Measurements from ENCODE around the gene PDE6C. TPM values are rescaled to one million over a fixed set of nuclear protein-coding genes. Genes with fewer than 3 reads are reported as not detected.

Gene PDE6C
- total RNA-seq, 1 donor from 2014 or later, result not detected

GRCh38 chr10:93656155-93656554, 43.8 kb downstream of the PDE6C start:
- H3K27ac Mint-ChIP-seq (ENCODE audit: unreplicated experiment), result no peak overlapping the region
- H3K9me3 Mint-ChIP-seq (ENCODE audit: low read depth), result no peaks in the 10 kb centered on the region
- TF ChIP-seq CTCF (IDR thresholded peaks at IDR 0.05), result no peak
- H3K4me3 Mint-ChIP-seq (ENCODE audit: unreplicated experiment), result no peak overlapping the region
- no peak for DNase-seq (ENCODE audit: low spot score)
- peaks cover 6% of the 10 kb centered on the region for H3K36me3 Mint-ChIP-seq (ENCODE audit: low read depth)
- peaks cover 21% of the 10 kb centered on the region for H3K4me1 Mint-ChIP-seq (ENCODE audit: low read depth)
- H3K27me3 Mint-ChIP-seq (ENCODE audit: low read depth), result no peaks in the 10 kb centered on the region

GRCh38 chr10:93657757-93658156, 45.4 kb downstream of the PDE6C start:
- no peak overlapping the region for H3K4me3 Mint-ChIP-seq (ENCODE audit: unreplicated experiment)
- no peaks in the 10 kb centered on the region for H3K27me3 Mint-ChIP-seq (ENCODE audit: low read depth)
- no peaks in the 10 kb centered on the region for H3K9me3 Mint-ChIP-seq (ENCODE audit: low read depth)
- H3K4me1 Mint-ChIP-seq (ENCODE audit: low read depth), result peaks cover 9% of the 10 kb centered on the region
- TF ChIP-seq CTCF (IDR thresholded peaks at IDR 0.05), result no peak
- DNase-seq (ENCODE audit: low spot score), result no peak
- H3K36me3 Mint-ChIP-seq (ENCODE audit: low read depth), result peaks cover 6% of the 10 kb centered on the region
- H3K27ac Mint-ChIP-seq (ENCODE audit: unreplicated experiment), result no peak overlapping the region

- no peak for TF ChIP-seq CTCF (IDR thresholded peaks at IDR 0.05)
- H3K27ac Mint-ChIP-seq (ENCODE audit: unreplicated experiment), result no peak overlapping the region
- H3K9me3 Mint-ChIP-seq (ENCODE audit: low read depth), result peaks cover 2% of the 10 kb centered on the region
Observed at GRCh38 chr10:93666030-93666429, 53.7 kb downstream of the PDE6C start.

GRCh38 chr10:93667795-93668194, 55.5 kb downstream of the PDE6C start:
- DNase-seq (ENCODE audit: low spot score), result no peak
- H3K27me3 Mint-ChIP-seq (ENCODE audit: low read depth), result no peaks in the 10 kb centered on the region
- H3K36me3 Mint-ChIP-seq (ENCODE audit: low read depth), result peaks cover 19% of the 10 kb centered on the region
- peaks cover 2% of the 10 kb centered on the region for H3K9me3 Mint-ChIP-seq (ENCODE audit: low read depth)
- H3K27ac Mint-ChIP-seq (ENCODE audit: unreplicated experiment), result no peak overlapping the region
- H3K4me3 Mint-ChIP-seq (ENCODE audit: unreplicated experiment), result no peak overlapping the region
- TF ChIP-seq CTCF (IDR thresholded peaks at IDR 0.05), result no peak
- H3K4me1 Mint-ChIP-seq (ENCODE audit: low read depth), result no peaks in the 10 kb centered on the region

More at GRCh38 chr10:93666030-93666429, 53.7 kb downstream of the PDE6C start:
- Mint-ChIP-seq H3K4me1 (ENCODE audit: low read depth) (no peaks in the 10 kb centered on the region), H3K4me3 (ENCODE audit: unreplicated experiment) (no peak overlapping the region), H3K36me3 (ENCODE audit: low read depth) (peaks cover 19% of the 10 kb centered on the region), H3K27me3 (ENCODE audit: low read depth) (no peaks in the 10 kb centered on the region)
- DNase-seq (ENCODE audit: low spot score), result no peak

- H3K4me1 Mint-ChIP-seq (ENCODE audit: low read depth), result no peaks in the 10 kb centered on the region
- no peak for DNase-seq (ENCODE audit: low spot score)
Observed at GRCh38 chr10:93670372-93670771, 58.0 kb downstream of the PDE6C start.

More at GRCh38 chr10:93670372-93670771, 58.0 kb downstream of the PDE6C start:
- Mint-ChIP-seq H3K27me3 (ENCODE audit: low read depth) (no peaks in the 10 kb centered on the region), H3K4me3 (ENCODE audit: unreplicated experiment) (no peak overlapping the region), H3K27ac (ENCODE audit: unreplicated experiment) (no peak overlapping the region), H3K9me3 (ENCODE audit: low read depth) (peaks cover 2% of the 10 kb centered on the region), H3K36me3 (ENCODE audit: low read depth) (peaks cover 24% of the 10 kb centered on the region)
- TF ChIP-seq CTCF (IDR thresholded peaks at IDR 0.05), result no peak
